Measurements from ENCODE around the gene FALEC.
A peak's percentile ranks its signal among the peaks of the same experiment; 100 is the strongest.
"Not testable (repeated sequence)": the region's sequence is repeated elsewhere in the genome, so short reads cannot be mapped to it uniquely, and the experiment has no call there.

The FALEC gene

GRCh38 chr1:150579110-150579944 is 63.8 kb downstream of the FALEC start, which contains the start of gene MCL1:
Gene MCL1 (minus strand): TSS chr1:150579610. CDS start chr1:150579530, 80 bp downstream.
- H3K27me3 ChIP-seq (ENCODE audit: control insufficient read depth in 1 of 2, insufficient read depth in 2 of 2, low read length in 2 of 2), result no peaks in the 10 kb centered on the region
- H3K9me3 ChIP-seq (ENCODE audit: low read length), result no peaks in the 10 kb centered on the region
- peak within 1 kb of the TSS; percentile 95 to 97 for H3K4me3 ChIP-seq (ENCODE audit: low read depth in 1 of 2, low read length in 2 of 2)
- peaks cover 36% of the 10 kb centered on the region for H3K4me1 ChIP-seq (ENCODE audit: insufficient read depth, low read length)
- peak within 1 kb of the TSS; percentile 98 for H3K27ac ChIP-seq (ENCODE audit: low read depth, low read length)
- peak within 1 kb of the TSS; percentile 99 for H3K9ac ChIP-seq (ENCODE audit: low read length)
- H3K36me3 ChIP-seq (ENCODE audit: insufficient read depth, low read length), result peaks cover 32% of the 10 kb centered on the region

- Histone ChIP-seq H3K4me1 (ENCODE audit: insufficient read depth, low read length) (peaks cover 28% of the 10 kb centered on the region), H3K27ac (ENCODE audit: low read depth, low read length) (peak overlapping the region; percentile 81), H3K36me3 (ENCODE audit: insufficient read depth, low read length) (peaks cover 24% of the 10 kb centered on the region), H3K4me3 (ENCODE audit: low read depth in 1 of 2, low read length in 2 of 2) (peak overlapping the region; percentile 55 to 60), H3K9ac (ENCODE audit: low read length) (peak overlapping the region; percentile 83), H3K27me3 (ENCODE audit: control insufficient read depth in 1 of 2, insufficient read depth in 2 of 2, low read length in 2 of 2) (no peaks in the 10 kb centered on the region), H3K9me3 (ENCODE audit: low read length) (no peaks in the 10 kb centered on the region)
These were observed 64.5 kb downstream of the FALEC start for GRCh38 chr1:150579945-150580642.

GRCh38 chr1:150580966-150581365 is 65.4 kb downstream of the FALEC start:
- not testable (repeated sequence) for H3K9ac ChIP-seq (ENCODE audit: low read length); H3K9me3 ChIP-seq (ENCODE audit: low read length); H3K27ac ChIP-seq (ENCODE audit: low read depth, low read length); H3K4me3 ChIP-seq (ENCODE audit: low read depth in 1 of 2, low read length in 2 of 2); H3K27me3 ChIP-seq (ENCODE audit: control insufficient read depth in 1 of 2, insufficient read depth in 2 of 2, low read length in 2 of 2)
- Histone ChIP-seq H3K4me1 (ENCODE audit: insufficient read depth, low read length) (peaks cover 20% of the 10 kb centered on the region), H3K36me3 (ENCODE audit: insufficient read depth, low read length) (peaks cover 15% of the 10 kb centered on the region)

- H3K27ac ChIP-seq (ENCODE audit: low read depth, low read length); H3K9me3 ChIP-seq (ENCODE audit: low read length); H3K9ac ChIP-seq (ENCODE audit: low read length); H3K4me3 ChIP-seq (ENCODE audit: low read depth in 1 of 2, low read length in 2 of 2); H3K27me3 ChIP-seq (ENCODE audit: control insufficient read depth in 1 of 2, insufficient read depth in 2 of 2, low read length in 2 of 2): not testable (repeated sequence)
- peaks cover 11% of the 10 kb centered on the region for H3K36me3 ChIP-seq (ENCODE audit: insufficient read depth, low read length)
- peaks cover 15% of the 10 kb centered on the region for H3K4me1 ChIP-seq (ENCODE audit: insufficient read depth, low read length)
These were observed 65.9 kb downstream of the FALEC start for GRCh38 chr1:150581437-150581836.

GRCh38 chr1:150581962-150582361 is 66.4 kb downstream of the FALEC start:
- H3K4me3 ChIP-seq (ENCODE audit: low read depth in 1 of 2, low read length in 2 of 2); H3K27me3 ChIP-seq (ENCODE audit: control insufficient read depth in 1 of 2, insufficient read depth in 2 of 2, low read length in 2 of 2); H3K9ac ChIP-seq (ENCODE audit: low read length); H3K36me3 ChIP-seq (ENCODE audit: insufficient read depth, low read length); H3K27ac ChIP-seq (ENCODE audit: low read depth, low read length); H3K4me1 ChIP-seq (ENCODE audit: insufficient read depth, low read length); H3K9me3 ChIP-seq (ENCODE audit: low read length): not testable (repeated sequence)

- no peaks in the 10 kb centered on the region for H3K9me3 ChIP-seq (ENCODE audit: low read length)
- H3K27me3 ChIP-seq (ENCODE audit: control insufficient read depth in 1 of 2, insufficient read depth in 2 of 2, low read length in 2 of 2), result no peaks in the 10 kb centered on the region
- H3K27ac ChIP-seq (ENCODE audit: low read depth, low read length), result no peak overlapping the region
- peaks cover 1% of the 10 kb centered on the region for H3K36me3 ChIP-seq (ENCODE audit: insufficient read depth, low read length)
- no peak overlapping the region for H3K4me3 ChIP-seq (ENCODE audit: low read depth in 1 of 2, low read length in 2 of 2)
- no peak overlapping the region for H3K9ac ChIP-seq (ENCODE audit: low read length)
- H3K4me1 ChIP-seq (ENCODE audit: insufficient read depth, low read length), result peaks cover 7% of the 10 kb centered on the region
These were observed 66.8 kb downstream of the FALEC start for GRCh38 chr1:150582371-150582770.
